Measurements from ENCODE around the gene NAA80.

NAA80 gene

GRCh38 chr3:50340147-50340447 is 40.9 kb upstream of the NAA80 start:
- Histone ChIP-seq H3K27ac (no peak overlapping the region), H3K4me2 (ENCODE audit: low read length) (peak overlapping the region; percentile 41), H3K4me1 (peaks cover 22% of the 10 kb centered on the region), H3K79me2 (no peaks in the 10 kb centered on the region), H3K9ac (no peak overlapping the region), H3K9me3 (ENCODE audit: control insufficient read depth, low read length) (no peaks in the 10 kb centered on the region), H3K27me3 (ENCODE audit: control insufficient read depth, insufficient read depth, low read length) (no peaks in the 10 kb centered on the region), H3K4me3 (ENCODE audit: low read depth, low read length) (no peak overlapping the region), H2AFZ (no peak overlapping the region), H3K36me3 (ENCODE audit: control insufficient read depth, insufficient read depth, low read length) (no peaks in the 10 kb centered on the region)
- TF ChIP-seq, protein P1, sequence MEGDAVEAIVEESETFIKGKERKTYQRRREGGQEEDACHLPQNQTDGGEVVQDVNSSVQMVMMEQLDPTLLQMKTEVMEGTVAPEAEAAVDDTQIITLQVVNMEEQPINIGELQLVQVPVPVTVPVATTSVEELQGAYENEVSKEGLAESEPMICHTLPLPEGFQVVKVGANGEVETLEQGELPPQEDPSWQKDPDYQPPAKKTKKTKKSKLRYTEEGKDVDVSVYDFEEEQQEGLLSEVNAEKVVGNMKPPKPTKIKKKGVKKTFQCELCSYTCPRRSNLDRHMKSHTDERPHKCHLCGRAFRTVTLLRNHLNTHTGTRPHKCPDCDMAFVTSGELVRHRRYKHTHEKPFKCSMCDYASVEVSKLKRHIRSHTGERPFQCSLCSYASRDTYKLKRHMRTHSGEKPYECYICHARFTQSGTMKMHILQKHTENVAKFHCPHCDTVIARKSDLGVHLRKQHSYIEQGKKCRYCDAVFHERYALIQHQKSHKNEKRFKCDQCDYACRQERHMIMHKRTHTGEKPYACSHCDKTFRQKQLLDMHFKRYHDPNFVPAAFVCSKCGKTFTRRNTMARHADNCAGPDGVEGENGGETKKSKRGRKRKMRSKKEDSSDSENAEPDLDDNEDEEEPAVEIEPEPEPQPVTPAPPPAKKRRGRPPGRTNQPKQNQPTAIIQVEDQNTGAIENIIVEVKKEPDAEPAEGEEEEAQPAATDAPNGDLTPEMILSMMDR (IDR thresholded peaks at IDR 0.05) = no peak

GRCh38 chr3:50339485-50340146 is 40.4 kb upstream of the NAA80 start:
- Histone ChIP-seq H3K4me3 (ENCODE audit: low read depth, low read length) (no peak overlapping the region), H3K4me1 (peaks cover 18% of the 10 kb centered on the region), H3K9me3 (ENCODE audit: control insufficient read depth, low read length) (no peaks in the 10 kb centered on the region), H3K27me3 (ENCODE audit: control insufficient read depth, insufficient read depth, low read length) (no peaks in the 10 kb centered on the region), H2AFZ (no peak overlapping the region), H3K4me2 (ENCODE audit: low read length) (peak overlapping the region; percentile 41), H3K9ac (no peak overlapping the region), H3K36me3 (ENCODE audit: control insufficient read depth, insufficient read depth, low read length) (no peaks in the 10 kb centered on the region), H3K27ac (peak overlapping the region; percentile 30), H3K79me2 (no peaks in the 10 kb centered on the region)
- TF ChIP-seq, protein P1 (IDR thresholded peaks at IDR 0.05) = no peak

DNA sequence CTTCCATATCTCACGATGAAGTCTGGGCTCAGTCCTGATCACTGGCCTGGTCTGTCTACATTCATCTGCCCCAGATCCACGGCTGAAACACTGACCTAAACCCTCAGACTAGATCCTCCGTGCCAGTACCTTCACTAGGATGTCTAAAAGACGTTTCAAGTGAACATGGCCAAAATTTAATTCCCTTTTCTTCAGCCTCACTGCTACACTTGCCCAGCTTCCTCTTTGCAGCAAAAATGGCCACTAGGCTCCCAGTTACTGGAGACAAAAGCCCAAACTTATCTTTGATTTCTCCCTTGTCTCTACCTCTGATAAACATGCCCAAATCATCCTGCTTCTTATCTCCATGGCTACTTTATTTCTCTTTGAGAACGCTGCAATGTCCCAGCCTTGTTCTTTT is 39.8 kb upstream of the NAA80 start:
- H3K4me2 ChIP-seq (ENCODE audit: low read length) = no peak overlapping the region
- H2AFZ ChIP-seq = no peak overlapping the region
- H3K36me3 ChIP-seq (ENCODE audit: control insufficient read depth, insufficient read depth, low read length) = no peaks in the 10 kb centered on the region
- peak overlapping the region; percentile 30 for H3K27ac ChIP-seq
- no peaks in the 10 kb centered on the region for H3K9me3 ChIP-seq (ENCODE audit: control insufficient read depth, low read length)
- H3K79me2 ChIP-seq = no peaks in the 10 kb centered on the region
- no peak overlapping the region for H3K9ac ChIP-seq
- H3K4me1 ChIP-seq = peaks cover 18% of the 10 kb centered on the region
- no peak overlapping the region for H3K4me3 ChIP-seq (ENCODE audit: low read depth, low read length)
- TF ChIP-seq, protein P1 (IDR thresholded peaks at IDR 0.05) = no peak
- H3K27me3 ChIP-seq (ENCODE audit: control insufficient read depth, insufficient read depth, low read length) = no peaks in the 10 kb centered on the region

GRCh38 chr3:50337175-50337861 is 38.1 kb upstream of the NAA80 start:
- peak overlapping the region; percentile 76 for H3K4me3 ChIP-seq (ENCODE audit: low read depth, low read length)
- no peaks in the 10 kb centered on the region for H3K9me3 ChIP-seq (ENCODE audit: control insufficient read depth, low read length)
- TF ChIP-seq, protein P1 (IDR thresholded peaks at IDR 0.05) = no peak
- peaks cover 9% of the 10 kb centered on the region for H3K4me1 ChIP-seq
- H3K79me2 ChIP-seq = no peaks in the 10 kb centered on the region
- H3K9ac ChIP-seq = peak overlapping the region; percentile 49
- no peaks in the 10 kb centered on the region for H3K27me3 ChIP-seq (ENCODE audit: control insufficient read depth, insufficient read depth, low read length)
- peak overlapping the region; percentile 97 for H2AFZ ChIP-seq
- peak overlapping the region; percentile 57 for H3K27ac ChIP-seq
- no peaks in the 10 kb centered on the region for H3K36me3 ChIP-seq (ENCODE audit: control insufficient read depth, insufficient read depth, low read length)
- peak overlapping the region; percentile 100 for H3K4me2 ChIP-seq (ENCODE audit: low read length)

Measured in parathyroid adenoma (tissue), 2 donors.